K562 (cell line): Measurements from ENCODE around the gene SORT1.

Experiments
- ATF7 ChIP-seq: fragments of 450-650 bp; IDR thresholded peaks from 2 replicates; pipeline ENCODE4 v1.7.1; 2014; ENCODE audit warnings: mild to moderate bottlenecking, moderate library complexity
- BRCA1 ChIP-seq, 2 experiments: fragments of 450-650 bp in 1 of 2; sonication (generic) in 1 of 2; formaldehyde crosslinking in 1 of 2; IDR thresholded peaks; 2 replicates each; pipeline versions ENCODE4 v1.5.0 to v1.6.1; 2017 to 2020; ENCODE audit warnings: mild to moderate bottlenecking in 1 of 2, missing genetic modification reagents in 1 of 2
- CBX3 ChIP-seq, 2 experiments: IDR thresholded peaks; 1 replicate in 1 of 2; 2 replicates in 1 of 2; pipeline ENCODE4 v1.6.1; 2012; ENCODE audit warnings: inconsistent platforms in 2 of 2, low read length in 2 of 2, borderline replicate concordance in 1 of 2, control low read depth in 1 of 2
- JUN ChIP-seq, 2 experiments: sonication (generic) in 1 of 2; formaldehyde crosslinking in 1 of 2; IDR thresholded peaks; 2 replicates each; pipeline versions ENCODE4 v1.6.1 to v1.8.0; 2012 to 2022; ENCODE audit warnings: borderline replicate concordance in 2 of 2, mild to moderate bottlenecking in 2 of 2, improper control_type of control experiment in 1 of 2, low read depth in 1 of 2, low read length in 1 of 2, missing genetic modification reagents in 1 of 2
- KLF1 ChIP-seq: fragments of 450-650 bp; IDR thresholded peaks from 2 replicates; pipeline ENCODE4 v1.6.1; 2016; ENCODE audit warnings: missing genetic modification characterization, missing compliant biosample characterization
- POLR2B ChIP-seq: fragments of 450-650 bp; IDR thresholded peaks from 2 replicates; pipeline ENCODE4 v1.6.1; 2018; ENCODE audit warnings: low read depth; ENCODE audit not compliant: partially characterized antibody
- RAD21 ChIP-seq, 2 experiments: fragments of 250-450 bp in 1 of 2; fragments of 450-650 bp in 1 of 2; sonication (Bioruptor Pico) in 1 of 2; formaldehyde crosslinking in 1 of 2; IDR thresholded peaks in 1 of 2; conservative IDR thresholded peaks in 1 of 2; 2 replicates each; pipeline versions ENCODE4 v1.4.0 to v1.8.0; 2020 to 2022; ENCODE audit warnings: mild to moderate bottlenecking in 2 of 2, moderate library complexity in 1 of 2
- SP1 ChIP-seq: sonication (generic); formaldehyde crosslinking; IDR thresholded peaks from 2 replicates; pipeline ENCODE4 v1.8.1; 2022; ENCODE audit warnings: mild to moderate bottlenecking, missing genetic modification reagents
- TAF1 ChIP-seq: IDR thresholded peaks from 2 replicates; pipeline ENCODE4 v1.6.1; 2011; ENCODE audit warnings: mild to moderate bottlenecking, low read length, moderate library complexity; ENCODE audit not compliant: insufficient read depth, control insufficient read depth, severe bottlenecking; ENCODE audit errors: extremely low read depth
- TEAD4 ChIP-seq, 2 experiments: sonication (generic) in 1 of 2; formaldehyde crosslinking in 1 of 2; IDR thresholded peaks; 2 replicates each; pipeline versions ENCODE4 v1.6.1 to v1.8.0; 2012 to 2022; ENCODE audit warnings: borderline replicate concordance in 1 of 2, inconsistent platforms in 1 of 2, low read length in 1 of 2, mild to moderate bottlenecking in 1 of 2, missing genetic modification reagents in 1 of 2
- ZNF124 ChIP-seq: sonication (generic); formaldehyde crosslinking; IDR thresholded peaks from 2 replicates; pipeline ENCODE4 v1.8.1; 2022; ENCODE audit warnings: missing genetic modification reagents
- TF ChIP-seq, protein P1 (sequence below), 2 experiments: fragments of 450-650 bp in 1 of 2; sonication (generic) in 1 of 2; formaldehyde crosslinking; conservative IDR thresholded peaks; 2 replicates each; pipeline versions ENCODE4 v1.4.0 to v1.8.1; 2020 to 2022; ENCODE audit warnings: mild to moderate bottlenecking in 1 of 2, missing genetic modification reagents in 1 of 2
- TF ChIP-seq, protein P2 (sequence below), 3 experiments: IDR thresholded peaks in 2 of 3; conservative IDR thresholded peaks in 1 of 3; 2 replicates each; pipeline ENCODE4 v1.5.1; 2011 to 2012; ENCODE audit warnings: low read length in 3 of 3, mild to moderate bottlenecking in 3 of 3, control low read depth in 2 of 3, improper control_type of control experiment in 1 of 3, inconsistent platforms in 1 of 3, low read depth in 1 of 3, mixed read lengths in 1 of 3, moderate library complexity in 1 of 3; ENCODE audit not compliant: insufficient read depth in 2 of 3

DNA sequence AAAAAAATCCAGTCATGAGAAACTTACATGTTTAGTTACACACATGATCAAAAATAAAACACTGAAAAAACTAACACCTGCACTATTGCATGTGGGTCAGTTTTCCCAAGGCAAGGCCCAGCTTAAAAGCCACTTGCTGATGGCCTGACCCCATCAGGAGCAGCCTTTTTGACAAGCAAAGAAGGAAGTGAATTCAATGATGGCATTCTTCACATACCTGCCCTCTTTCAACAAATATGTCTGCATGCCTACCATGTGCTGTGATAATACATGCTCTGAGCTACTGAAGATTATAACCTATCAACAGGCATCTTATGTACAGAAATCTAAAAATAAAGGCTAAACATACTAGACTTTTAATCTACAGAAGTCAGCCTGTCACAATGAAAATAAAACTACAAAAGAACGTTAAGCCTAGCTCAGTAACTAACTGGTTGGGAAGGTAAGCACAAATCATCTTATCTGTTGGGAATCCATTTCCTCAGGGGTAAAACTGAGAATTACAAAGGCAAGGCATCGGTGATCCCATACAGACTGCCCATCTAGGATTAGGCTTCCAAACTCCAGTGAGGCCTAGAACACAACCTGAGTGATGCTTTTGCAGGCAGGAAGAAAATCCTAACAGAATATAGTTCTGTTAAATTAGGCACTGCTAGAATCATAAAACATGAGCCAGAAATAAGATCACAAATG is 14.5 kb downstream of the SORT1 start:
- TF ChIP-seq, protein P1, sequence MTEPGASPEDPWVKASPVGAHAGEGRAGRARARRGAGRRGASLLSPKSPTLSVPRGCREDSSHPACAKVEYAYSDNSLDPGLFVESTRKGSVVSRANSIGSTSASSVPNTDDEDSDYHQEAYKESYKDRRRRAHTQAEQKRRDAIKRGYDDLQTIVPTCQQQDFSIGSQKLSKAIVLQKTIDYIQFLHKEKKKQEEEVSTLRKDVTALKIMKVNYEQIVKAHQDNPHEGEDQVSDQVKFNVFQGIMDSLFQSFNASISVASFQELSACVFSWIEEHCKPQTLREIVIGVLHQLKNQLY (CRISPR knock-in tag; conservative IDR thresholded peaks at IDR 0.05), result no peak
- TF ChIP-seq RAD21 (CRISPR knock-in tag; conservative IDR thresholded peaks at IDR 0.05 in 1 of 2, IDR thresholded peaks at IDR 0.05 in 1 of 2), result no peak
- no peak for TF ChIP-seq KLF1 (tag)
- no peak for TF ChIP-seq ATF7
- TF ChIP-seq CBX3 (IDR thresholded peaks at IDR 0.05; ENCODE audit: borderline replicate concordance in 1 of 2, low read length in 2 of 2), result no peak
- no peak; the same call in 1 of the 2 replicates for TF ChIP-seq TEAD4 (IDR thresholded peaks at IDR 0.05; ENCODE audit: low read length)
- TF ChIP-seq TEAD4 (CRISPR knock-in tag; IDR thresholded peaks at IDR 0.05; ENCODE audit: borderline replicate concordance), result no peak
- TF ChIP-seq BRCA1 (IDR thresholded peaks at IDR 0.05), result no peak
- no peak for TF ChIP-seq BRCA1 (CRISPR knock-in tag; IDR thresholded peaks at IDR 0.05)
- no peak for TF ChIP-seq JUN (IDR thresholded peaks at IDR 0.05; ENCODE audit: borderline replicate concordance, low read depth, low read length)
- TF ChIP-seq JUN (CRISPR knock-in tag; IDR thresholded peaks at IDR 0.05; ENCODE audit: borderline replicate concordance), result no peak
- TF ChIP-seq SP1 (CRISPR knock-in tag), result no peak
- TF ChIP-seq TAF1, result no peak
- TF ChIP-seq, protein P2, sequence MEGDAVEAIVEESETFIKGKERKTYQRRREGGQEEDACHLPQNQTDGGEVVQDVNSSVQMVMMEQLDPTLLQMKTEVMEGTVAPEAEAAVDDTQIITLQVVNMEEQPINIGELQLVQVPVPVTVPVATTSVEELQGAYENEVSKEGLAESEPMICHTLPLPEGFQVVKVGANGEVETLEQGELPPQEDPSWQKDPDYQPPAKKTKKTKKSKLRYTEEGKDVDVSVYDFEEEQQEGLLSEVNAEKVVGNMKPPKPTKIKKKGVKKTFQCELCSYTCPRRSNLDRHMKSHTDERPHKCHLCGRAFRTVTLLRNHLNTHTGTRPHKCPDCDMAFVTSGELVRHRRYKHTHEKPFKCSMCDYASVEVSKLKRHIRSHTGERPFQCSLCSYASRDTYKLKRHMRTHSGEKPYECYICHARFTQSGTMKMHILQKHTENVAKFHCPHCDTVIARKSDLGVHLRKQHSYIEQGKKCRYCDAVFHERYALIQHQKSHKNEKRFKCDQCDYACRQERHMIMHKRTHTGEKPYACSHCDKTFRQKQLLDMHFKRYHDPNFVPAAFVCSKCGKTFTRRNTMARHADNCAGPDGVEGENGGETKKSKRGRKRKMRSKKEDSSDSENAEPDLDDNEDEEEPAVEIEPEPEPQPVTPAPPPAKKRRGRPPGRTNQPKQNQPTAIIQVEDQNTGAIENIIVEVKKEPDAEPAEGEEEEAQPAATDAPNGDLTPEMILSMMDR (IDR thresholded peaks at IDR 0.05 in 2 of 3, conservative IDR thresholded peaks at IDR 0.05 in 1 of 3; ENCODE audit: insufficient read depth in 2 of 3, low read depth in 1 of 3, low read length in 3 of 3), result no peak
- TF ChIP-seq ZNF124 (CRISPR knock-in tag), result no peak
- TF ChIP-seq POLR2B, result no peak
